T47D (cell line): ENCODE results near the gene ANKRD62.
"Not testable (repeated sequence)": the region's sequence is repeated elsewhere in the genome, so short reads cannot be mapped to it uniquely, and the experiment has no call there.

Experiments
- DNase-seq, 2 experiments: peaks; one replicate each; pipeline versions ENCODE4 v3.0.0 to v3.0.0-alpha.2; 2011 to 2012; ENCODE audit warnings: low read depth in 1 of 2, low spot score in 1 of 2
- JUND ChIP-seq: IDR thresholded peaks from 2 replicates; pipeline ENCODE4 v1.6.1; 2012; ENCODE audit warnings: low read depth
- in situ Hi-C: cut with HindIII; loops from 2 replicates; pipeline ENCODE4 v1.10.0; 2016; ENCODE audit warnings: low sequenced_read_pairs, low pct_unique_long_range_greater_than_20kb

The ANKRD62 gene

GRCh38 chr18:12072996-12073395 lies 20.6 kb upstream of the ANKRD62 start:
- in situ Hi-C loops: no loop called here
- no peak for DNase-seq
- no peak for TF ChIP-seq JUND

- DNase-seq: no peak
- in situ Hi-C loops: no loop called here
Observed at GRCh38 chr18:12074736-12075135, 18.9 kb upstream of the ANKRD62 start.

GRCh38 chr18:12076424-12077140 lies 17.1 kb upstream of the ANKRD62 start:
- in situ Hi-C loops: no loop called here
- TF ChIP-seq JUND: no peak
- peak; percentile 32 to 58 for DNase-seq

More at GRCh38 chr18:12074736-12075135, 18.9 kb upstream of the ANKRD62 start:
- TF ChIP-seq JUND: no peak

- DNase-seq, in situ Hi-C loops: not testable (repeated sequence)
Observed at GRCh38 chr18:12077994-12078393, 15.6 kb upstream of the ANKRD62 start.

- TF ChIP-seq JUND: no peak
- in situ Hi-C loops: no loop called here
- DNase-seq: no peak
Observed at GRCh38 chr18:12079491-12080237, 14.0 kb upstream of the ANKRD62 start.

- TF ChIP-seq JUND: no peak
- no peak for DNase-seq
- in situ Hi-C loops: no loop called here
Observed at GRCh38 chr18:12085136-12085535, 8.5 kb upstream of the ANKRD62 start.

- in situ Hi-C loops: no loop called here
- TF ChIP-seq JUND: no peak
Observed at GRCh38 chr18:12085786-12086185, 7.9 kb upstream of the ANKRD62 start.

GRCh38 chr18:12086249-12086648 lies 7.4 kb upstream of the ANKRD62 start:
- in situ Hi-C loops: no loop called here

More at GRCh38 chr18:12085786-12086185, 7.9 kb upstream of the ANKRD62 start:
- no peak for DNase-seq

GRCh38 chr18:12086677-12087470 lies 6.8 kb upstream of the ANKRD62 start:
- no peak for TF ChIP-seq JUND
- in situ Hi-C loops: no loop called here
- DNase-seq: no peak

More at GRCh38 chr18:12086249-12086648, 7.4 kb upstream of the ANKRD62 start:
- no peak for DNase-seq
- TF ChIP-seq JUND: no peak

- in situ Hi-C loops: no loop called here
- no peak for TF ChIP-seq JUND
- no peak for DNase-seq
Observed at GRCh38 chr18:12087471-12088025, 6.1 kb upstream of the ANKRD62 start.

GRCh38 chr18:12088096-12088495 lies 5.5 kb upstream of the ANKRD62 start:
- no peak for TF ChIP-seq JUND
- DNase-seq: no peak
- in situ Hi-C loops: no loop called here

GRCh38 chr18:12088731-12089375 lies 4.8 kb upstream of the ANKRD62 start:
- no peak for TF ChIP-seq JUND
- DNase-seq: no peak
- in situ Hi-C loops: no loop called here
